Activated gamma-delta T cell treated with Interleukin-2 at 50 U/mL for 16 hours (primary cell): ENCODE results near the gene MAB21L3.

Source experiments
- DNase-seq: peaks from one replicate; pipeline ENCODE4 v3.0.0-alpha.2; 2020

The MAB21L3 gene

DNA sequence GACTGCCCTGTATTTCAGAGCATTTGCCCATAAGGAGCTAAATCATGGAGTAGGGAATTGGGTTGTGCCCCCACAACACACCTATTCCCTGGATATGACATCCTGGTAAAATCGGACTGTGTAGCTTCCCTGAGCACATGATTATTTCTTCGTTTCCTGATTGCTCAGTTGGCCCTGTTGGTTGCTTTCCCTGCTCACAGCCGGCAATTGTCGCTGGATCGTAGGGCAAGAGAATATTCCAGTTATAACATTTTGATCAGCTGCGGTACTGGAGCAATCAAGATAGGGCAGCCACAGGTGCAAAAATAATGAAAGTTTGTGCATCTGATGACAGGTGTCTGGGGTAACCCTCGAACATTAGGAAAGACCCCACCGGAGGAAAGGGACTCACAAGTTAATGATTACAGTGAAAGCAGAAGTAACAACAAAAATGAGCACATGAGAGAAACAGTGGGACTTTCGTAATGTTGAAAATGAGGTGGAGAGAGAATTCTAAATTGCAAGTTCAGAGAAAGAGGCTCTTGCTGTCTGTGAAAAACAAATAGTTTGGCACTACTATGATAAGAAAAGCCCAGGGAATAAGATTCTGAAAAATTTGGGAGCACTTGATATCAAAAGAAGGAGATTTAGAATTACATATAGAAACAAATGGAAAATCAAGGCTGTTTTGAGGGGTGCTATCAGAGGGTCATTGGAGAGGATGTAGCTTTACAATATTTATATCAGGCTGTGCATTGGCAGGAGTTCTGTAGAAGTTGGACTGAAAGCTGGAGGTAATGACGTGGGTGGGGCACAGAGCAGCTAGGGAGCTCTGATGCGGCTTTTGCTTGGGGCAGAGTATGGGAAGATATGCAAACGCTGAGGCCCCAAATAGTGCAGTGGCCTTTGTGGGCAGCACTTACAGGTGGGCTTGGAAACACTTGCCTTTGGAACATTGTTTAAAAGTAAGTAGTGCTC is at the start of gene MAB21L3:
Gene MAB21L3, plus strand, starts transcription at position 833 of the 957 bp plus-strand sequence. CDS start 1,217 bp downstream, outside the sequence.
- no peak for DNase-seq

DNA sequence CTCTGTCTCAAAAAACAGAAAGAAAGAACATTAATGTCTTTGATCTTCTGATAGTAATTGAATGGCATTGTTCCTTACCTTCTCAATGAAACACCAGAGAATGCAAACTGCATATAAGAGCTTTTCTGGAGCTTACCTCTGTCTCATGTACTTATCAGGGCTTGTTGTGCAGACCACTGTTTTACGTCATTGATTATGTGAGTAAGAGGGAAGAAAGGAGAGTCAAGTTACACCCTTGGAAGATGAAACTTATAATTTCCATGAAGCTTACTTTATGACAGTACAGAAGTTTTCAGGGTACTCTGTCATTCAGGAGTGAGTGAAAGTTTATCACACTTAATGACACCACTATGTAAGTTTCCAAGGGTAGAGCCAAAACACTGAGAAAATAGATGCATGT is 49.0 kb upstream of the MAB21L3 start:
- no peak for DNase-seq

DNA sequence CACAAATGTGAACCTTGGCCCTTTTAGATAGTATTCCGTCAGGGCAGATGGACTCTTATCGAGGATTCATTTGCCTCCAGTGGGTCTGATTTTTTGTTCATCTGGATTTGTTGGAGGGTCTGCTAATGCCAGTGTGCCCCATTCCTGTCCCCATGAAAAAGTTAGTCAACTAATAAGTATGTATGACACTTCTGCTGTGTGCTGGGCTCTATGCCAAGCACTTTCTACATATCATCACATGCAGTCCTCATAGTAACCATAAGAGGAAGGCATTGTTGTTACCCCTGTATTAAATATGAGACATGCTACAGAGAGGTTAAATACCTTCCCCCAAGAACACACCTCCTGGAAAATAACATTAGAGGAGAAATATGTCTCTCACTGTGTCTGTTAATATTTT is 46.6 kb upstream of the MAB21L3 start:
- DNase-seq: no peak

DNA sequence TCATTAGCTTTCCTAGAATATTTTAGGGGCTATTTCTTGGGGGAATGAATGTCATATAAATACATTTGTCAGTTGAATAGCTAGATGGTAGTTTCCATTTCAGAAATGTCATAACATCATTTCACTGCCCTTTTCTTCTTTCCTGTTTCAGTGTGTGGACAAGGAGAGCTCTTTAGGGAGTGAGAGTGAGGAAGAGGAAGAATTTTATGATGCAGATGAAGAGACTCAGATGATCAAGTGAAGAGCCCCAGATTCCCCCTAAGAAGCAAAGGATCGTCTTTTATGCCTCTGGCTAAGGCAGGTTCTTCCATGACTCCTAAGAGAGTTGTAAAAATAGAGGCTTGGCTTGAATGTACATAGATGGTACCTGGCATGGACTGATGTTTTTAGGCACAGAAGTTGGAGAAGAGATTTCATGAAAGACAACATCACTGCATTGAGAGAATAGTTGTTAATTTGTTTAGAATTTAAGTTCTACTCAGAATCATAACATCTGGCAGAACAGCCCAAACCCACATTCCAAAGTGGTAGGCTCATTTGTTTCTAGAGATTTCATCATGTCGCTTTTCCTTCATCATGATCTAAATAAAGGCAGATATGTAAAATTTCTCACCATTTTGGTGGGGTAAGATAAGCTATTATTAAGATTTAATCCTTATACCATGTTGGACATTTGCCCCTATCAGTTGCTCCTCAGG is 44.2 kb upstream of the MAB21L3 start:
- DNase-seq: no peak

DNA sequence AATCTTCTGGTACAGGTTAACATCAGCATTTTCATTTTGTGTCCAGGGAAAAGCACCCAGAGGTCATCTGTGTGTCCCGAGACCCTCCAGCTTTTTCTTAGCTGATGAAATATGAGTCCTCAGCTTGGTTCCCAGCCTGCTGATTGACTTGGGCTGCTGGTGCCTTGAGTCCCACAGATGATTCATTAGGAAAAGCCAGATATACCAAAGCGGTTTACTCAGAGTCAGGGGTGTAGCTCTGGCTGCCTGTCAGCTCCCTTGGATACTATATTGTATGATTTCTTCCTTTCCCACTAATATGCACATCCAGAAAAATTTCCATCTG is 43.7 kb upstream of the MAB21L3 start:
- DNase-seq: no peak

DNA sequence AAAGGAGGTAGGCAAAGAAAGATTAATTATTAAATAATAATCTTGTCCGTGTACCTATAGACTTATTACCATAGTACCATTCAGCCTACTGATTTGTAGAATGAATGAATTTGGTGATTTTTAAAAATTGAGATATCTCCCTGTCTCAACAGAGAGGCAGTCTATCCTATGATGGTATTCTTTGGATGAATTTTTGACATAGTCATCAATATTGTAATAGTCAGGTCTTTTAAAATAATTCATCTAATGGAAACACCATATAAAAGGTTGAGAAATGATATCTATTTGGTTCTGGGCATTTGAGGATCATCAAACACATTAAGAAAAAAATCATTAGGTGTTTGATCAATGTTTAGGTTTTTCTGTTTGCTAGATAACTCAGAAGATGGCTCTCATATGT is 35.6 kb upstream of the MAB21L3 start:
- DNase-seq: no peak

DNA sequence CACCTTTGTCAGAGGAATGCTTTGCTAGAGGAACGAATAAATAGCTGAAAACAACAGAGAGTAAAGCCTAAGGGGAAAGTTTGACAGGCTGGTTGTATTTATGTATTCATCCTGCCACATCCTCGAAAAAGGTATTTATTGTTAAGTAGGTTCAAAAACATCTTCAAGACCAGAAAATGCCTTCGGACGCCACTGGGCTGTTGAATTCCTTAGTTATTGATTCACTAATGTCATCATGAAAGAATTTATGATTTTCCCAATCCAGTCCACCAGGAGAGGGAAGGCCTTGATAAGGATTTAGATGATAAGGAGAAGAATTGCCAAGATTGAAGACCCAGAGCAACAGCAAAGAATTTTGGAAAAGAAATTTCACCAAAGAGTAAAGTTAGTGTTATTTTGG is 35.2 kb upstream of the MAB21L3 start:
- DNase-seq: no peak

DNA sequence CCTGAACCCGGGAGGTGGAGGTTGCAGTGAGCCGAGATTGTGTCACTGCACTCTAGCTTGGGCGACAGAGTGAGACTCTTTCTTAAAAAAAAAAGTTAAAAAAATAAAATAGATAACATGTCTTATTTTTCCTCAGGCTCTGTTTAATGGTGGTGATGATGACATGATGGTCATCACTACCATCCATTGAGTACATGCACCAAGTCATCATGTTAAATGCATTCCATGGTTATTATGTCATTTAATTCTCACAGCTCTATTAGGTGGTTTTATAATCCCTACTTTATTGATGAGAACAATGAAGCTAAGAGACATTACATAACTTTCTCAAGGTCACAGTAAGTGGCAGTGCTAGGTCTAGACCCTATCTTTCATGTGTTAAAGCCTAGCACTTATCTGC is 34.4 kb upstream of the MAB21L3 start:
- DNase-seq: no peak

DNA sequence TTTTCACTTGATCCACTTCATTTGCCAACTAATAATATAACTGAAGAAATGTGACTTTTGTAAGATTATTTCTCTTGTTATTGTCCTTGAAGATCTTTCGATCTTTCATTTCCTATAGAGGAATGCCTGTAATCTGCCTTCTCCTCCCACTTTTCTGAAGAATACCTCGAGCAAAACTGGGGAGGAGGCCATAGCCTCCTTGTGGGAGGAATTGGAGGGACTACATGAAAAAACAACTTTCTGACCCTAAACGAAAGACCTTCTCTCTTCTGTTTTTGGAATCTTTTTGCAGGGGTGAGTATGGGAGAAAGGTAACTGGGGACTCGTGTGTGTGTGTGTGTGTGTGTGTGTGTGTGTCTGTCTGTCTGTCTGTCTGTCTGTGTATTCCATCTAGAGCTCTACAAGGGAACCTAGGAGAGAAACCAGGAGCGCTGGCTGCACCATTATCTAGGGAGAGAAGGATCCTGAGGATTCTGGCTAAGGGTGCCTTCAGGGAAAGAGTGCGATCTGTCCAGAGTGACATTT is 32.4 kb upstream of the MAB21L3 start:
- no peak for DNase-seq

DNA sequence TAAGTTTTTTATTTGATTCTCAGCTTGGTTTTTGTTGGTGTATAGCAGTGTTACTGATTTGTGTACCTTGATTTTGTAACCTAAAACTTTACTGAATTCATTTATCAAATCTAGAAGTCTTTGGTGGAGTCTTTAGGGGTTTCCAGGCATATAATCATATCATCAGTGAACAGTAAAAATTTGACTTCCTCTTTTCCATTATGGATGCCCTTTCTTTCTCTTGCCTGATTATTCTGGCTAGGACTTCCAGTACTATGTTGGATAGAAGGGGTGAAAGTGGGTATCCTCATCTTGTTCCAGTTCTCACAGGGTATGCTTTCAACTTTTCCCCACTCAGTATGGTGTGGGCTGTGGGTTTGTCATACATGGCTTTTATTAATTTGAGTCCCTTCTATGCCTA is 23.6 kb upstream of the MAB21L3 start:
- no peak for DNase-seq

DNA sequence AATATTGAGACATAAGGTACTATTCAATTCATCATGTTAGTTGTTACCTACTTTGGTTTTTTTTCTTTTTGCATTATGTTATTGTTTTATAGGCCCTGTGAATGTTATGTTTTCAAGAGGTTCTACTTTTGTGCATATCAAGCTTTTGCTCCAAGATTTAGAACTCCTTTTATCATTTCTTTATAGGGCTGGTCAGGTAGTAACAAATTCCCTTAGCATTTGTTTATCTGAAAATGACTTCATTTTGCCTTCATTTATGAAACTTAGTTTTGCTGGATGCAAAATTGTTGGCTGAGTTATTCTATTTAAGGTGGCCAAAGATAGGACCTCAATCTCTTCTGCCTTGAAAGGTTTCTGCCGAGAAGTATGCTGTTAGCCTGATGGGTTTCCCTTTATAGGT is 21.3 kb upstream of the MAB21L3 start:
- no peak for DNase-seq

DNA sequence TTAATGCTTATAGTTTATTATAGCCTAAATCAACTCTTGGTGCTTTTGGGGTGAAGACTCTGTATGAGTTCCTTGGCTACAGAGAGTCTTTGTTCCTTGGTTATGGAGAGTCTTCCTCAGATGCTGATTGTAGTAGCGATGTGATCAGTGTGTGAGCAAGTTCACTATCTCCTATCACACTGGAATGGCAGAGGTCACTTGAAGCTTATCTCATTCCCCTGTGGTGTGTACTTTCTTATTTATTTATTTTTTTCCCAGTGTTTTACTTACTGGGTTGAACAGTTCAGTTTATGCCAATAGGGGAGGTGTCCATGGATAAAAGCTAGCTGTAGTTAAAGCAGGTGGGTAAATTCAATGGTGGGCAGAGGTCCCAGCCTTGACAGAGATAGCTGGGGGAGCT is 20.1 kb upstream of the MAB21L3 start:
- DNase-seq: no peak

DNA sequence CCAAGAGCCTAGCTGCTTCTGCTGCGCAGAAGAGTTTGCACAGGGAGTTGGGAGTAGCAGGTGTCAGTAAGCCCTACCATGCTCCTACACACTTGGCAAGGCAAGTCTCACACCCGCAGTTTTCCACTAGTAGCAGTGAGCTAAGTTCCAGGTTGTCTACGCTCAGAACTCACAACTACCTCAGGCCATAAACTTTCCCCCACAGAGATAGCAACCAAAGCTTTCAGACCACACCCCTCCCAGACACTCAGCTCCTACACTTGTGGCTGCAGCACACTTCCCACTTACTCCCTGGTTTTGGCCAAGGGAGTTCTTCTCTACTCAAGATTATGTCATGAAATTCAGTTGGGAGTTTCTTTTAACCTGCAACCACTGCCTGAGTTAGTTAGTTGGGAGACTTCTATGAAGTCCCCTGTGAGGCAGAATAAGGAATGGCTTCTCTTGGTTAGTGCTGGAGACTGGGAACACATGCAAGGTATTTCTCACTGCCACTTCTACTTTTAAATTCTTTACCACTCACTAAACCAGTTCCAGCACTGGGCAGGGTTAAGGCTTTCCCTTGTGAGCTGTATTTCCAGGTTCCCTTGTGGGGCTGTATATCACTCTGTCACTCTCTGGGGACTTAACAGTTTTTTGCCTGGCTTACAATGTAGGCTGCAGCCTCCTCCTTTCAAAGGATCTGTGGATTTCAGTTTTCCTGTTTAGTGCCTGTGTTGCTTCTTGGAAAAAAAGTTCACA is 18.3 kb upstream of the MAB21L3 start:
- no peak for DNase-seq

DNA sequence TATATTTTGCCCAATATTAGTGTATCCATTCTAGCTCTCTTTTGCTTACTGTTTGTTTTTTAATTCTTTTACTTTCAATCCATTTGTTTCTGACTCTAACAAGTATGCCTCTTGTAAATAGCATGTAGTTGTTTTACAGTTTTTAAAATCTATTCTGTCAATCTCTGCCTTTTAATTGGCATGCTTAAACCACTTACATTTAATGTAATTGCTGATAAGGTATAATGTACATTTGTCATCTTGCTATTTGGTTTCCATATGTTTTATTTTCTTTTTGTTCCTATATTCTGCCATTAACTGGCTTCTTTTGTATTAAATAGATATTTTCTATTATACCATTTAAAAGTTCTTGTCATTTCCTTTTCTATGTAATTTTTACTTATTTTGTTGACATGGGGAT is 16.2 kb upstream of the MAB21L3 start:
- no peak for DNase-seq

DNA sequence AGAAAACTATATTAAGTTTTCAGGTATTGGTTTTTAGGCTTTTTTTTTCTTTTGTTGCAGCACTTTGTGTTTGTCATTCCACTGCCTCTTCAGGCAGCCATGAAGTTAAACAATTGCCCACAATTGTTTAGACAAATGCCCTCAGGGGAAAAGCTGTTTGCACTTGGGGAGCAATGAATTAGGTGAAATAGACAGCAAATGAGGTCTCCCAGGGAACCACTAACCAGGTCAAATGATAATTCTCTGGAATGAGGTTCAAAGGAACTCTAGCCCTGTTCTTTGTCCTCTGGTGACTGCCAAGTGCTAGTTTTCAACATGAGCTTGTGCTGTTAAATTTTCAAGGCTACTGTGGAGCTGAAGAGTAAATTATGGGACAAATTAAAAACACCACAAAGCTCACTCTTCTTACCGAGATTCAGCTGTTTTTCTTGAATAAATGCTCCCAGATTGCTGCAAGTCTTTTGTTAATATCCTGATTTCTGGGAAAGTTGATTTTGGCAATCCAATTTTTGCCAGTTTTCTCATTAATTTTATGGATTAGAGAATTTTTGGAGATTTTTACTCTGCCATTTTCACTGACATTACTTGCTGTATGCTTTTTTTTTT is 15.1 kb upstream of the MAB21L3 start:
- no peak for DNase-seq

DNA sequence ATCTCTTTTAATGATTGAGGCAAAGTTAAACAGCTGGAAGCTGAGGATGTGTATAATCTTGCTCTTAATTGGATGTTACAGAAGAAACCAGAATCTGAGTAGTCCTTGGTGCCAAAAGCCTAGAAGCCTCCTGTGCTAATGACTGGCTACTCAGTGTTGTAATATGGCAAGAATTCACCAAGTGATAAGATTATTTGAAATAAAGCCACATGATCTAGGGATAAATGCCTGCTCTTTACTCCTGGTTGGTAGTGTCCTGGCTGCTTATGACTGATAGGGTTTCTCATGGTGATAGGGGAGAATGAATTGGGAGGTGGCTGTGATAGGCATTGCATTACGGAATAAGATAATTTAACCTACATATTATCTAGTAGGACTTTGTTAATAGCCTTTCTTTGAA is 13.6 kb upstream of the MAB21L3 start:
- DNase-seq: no peak

DNA sequence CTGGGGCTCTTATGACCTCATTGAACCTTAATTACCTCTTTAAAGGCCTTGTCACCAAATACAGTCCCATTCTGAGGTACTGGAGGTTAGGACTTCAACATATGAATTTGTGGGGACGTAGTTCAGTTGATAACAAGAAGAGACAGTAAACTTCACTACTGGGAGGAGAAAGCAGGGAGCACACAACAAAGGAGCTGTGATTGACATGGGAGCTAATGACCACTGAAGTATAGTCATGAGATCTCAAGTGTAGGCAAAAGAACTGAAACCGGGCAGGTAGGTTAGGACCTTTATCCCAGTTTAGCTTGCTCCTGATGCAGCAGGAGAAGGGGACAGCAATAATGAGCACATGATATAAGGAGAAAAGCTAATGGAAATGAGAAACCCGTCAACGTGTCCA is 11.8 kb upstream of the MAB21L3 start:
- no peak for DNase-seq

DNA sequence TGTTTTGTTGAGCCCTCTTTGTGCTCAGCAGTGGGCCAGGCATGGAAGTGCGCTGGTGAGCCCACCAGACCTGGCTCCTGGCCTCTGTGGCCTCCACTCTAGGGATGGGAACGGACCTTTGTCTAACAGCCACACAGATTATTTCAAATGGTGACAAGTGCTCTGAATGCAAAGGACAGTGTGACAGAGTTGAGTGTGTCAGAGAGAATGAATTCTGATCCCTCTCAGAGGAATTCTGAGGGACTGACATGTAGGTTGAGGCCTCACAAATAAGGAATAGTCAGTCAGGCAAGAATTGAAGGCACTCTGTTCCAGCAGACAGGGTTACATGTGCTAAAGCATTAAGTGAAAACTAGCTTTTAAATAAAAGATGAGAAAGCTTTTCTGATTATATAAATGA is 11.3 kb upstream of the MAB21L3 start:
- no peak for DNase-seq

DNA sequence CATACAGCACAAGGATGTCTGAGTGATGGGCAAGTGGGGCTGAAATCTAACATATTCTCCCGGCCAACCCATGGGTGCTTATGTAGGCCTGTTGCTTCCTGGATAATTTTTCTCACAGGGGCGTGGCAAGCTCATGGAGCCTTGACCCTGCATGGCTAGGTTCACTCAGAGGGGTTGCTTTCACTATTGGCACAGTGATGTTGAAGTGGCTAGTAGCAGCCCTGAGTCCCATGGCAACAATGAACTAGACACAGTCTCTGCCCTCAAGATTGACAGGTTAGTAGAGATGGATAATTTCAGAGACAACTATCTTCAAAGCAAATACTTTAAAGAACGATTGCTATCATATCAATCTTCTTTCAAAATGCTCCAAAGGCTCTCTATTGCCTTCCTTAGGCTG is 6.5 kb upstream of the MAB21L3 start:
- DNase-seq: no peak

DNA sequence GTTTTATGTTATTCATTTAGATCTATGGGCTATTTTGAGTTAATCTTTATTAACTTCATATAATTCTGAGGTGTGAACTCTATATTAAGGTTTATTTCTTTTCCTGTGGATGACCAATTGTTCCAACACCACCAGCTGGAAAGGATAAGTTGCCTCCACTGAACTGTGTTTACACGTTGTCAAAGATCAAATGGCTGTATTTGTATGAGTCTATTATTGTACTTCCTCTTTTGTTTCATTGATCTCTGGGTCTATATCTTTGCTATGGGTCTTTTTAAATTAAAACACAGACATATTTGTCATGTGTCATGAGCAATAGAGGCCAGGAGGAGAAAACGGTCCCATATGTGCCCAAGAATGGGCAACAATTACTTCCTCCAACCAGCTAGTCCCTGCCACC is 5.2 kb upstream of the MAB21L3 start:
- DNase-seq: no peak

DNA sequence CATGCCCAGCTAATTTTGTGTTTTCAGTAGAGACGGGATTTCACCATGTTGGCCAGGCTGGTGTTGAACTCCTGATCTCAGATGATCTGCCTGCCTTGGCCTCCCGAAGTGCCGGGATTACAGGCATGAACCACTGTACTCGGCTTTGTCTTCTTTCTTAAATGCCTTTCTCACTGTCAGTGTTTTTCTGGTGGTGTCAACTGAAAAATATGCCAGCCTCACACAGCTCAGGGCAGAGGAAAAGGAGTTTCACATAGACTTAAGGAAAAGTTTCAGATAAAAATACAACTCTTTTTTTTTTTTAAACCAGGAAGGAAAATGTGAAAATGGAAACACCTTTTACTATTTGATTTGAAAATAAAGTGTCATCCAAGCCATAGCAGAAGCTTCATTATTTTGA is 4.6 kb upstream of the MAB21L3 start:
- DNase-seq: no peak

DNA sequence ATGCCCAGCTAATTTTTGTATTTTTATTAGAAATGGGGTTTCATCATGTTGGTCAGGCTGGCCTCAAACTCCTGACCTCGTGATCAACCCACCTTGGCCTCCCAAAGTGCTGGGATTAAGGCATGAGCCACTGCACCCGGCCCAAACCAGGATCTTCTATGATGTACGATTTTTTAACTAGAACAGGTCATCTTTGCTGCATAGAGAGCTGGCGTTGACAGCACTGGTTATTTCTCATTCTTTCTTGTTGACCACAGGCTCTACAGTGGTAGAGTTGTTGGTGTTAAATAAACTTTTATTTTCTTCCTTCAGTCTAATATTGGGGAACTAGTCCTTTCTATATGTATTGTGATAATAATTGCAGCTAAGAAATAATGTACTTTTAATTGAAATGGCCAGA is 3.8 kb upstream of the MAB21L3 start:
- no peak for DNase-seq

DNA sequence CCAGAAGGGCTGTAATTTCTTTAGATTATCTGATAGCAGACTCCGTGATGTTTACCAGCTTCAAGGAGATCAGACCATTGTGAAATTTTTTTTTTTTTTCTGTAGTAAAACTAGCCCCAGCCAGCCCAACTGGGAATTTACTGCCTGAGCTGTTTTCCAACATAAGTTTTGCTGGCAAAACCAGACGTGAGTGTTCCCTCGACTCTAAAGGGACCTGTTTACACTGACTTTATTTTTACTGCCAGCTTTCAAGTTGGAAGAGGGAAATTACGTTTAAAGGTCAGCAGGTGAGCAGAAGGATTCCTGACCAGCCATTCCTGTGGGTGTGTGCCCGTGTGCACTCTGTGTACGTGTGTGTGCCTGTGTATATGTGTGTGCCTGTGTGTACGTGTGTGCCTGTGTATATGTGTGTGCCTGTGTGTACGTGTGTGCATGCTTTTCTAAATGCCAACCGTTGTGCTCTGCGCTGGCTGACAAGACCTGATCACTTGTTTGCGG is 374 bp downstream of the MAB21L3 start:
- DNase-seq: no peak
